ENCODE measurements around the gene SPACA6.

DNA sequence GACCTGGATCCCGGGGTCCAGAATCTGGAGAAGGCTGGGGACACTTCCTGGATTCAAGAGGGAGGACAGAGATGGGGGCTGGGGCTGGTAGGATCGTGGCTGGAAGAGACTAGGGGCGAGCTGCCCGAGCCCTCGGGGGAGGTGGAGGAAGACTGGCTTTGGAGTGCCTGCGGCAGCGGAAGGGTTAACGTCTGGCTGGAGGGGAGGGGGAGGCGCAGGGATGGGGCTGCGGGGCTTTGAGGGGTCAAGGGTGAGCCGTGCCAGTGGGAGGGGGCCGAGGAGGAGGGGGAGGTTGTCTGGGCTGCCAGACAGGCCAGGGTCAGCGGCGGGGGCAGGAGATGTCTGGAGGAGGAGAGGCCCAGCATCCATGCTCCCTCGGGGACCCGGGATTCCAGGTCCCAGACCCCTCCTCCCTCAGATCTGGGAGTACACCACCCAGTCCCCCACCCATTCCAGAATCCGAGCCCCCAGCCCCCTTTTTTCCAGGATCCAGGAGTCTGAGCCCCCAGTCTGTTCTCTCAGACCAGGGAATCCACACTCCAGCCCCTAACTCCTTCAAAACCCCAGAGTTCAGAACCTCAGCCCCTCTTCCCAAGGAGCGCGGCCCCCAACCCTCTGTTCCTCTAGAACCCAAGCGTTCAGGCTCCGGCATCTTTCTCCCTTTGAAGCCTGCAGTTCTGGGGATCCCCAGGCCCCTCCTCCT is 3.2 kb upstream of the SPACA6 start:
- TF ChIP-seq, protein P1, sequence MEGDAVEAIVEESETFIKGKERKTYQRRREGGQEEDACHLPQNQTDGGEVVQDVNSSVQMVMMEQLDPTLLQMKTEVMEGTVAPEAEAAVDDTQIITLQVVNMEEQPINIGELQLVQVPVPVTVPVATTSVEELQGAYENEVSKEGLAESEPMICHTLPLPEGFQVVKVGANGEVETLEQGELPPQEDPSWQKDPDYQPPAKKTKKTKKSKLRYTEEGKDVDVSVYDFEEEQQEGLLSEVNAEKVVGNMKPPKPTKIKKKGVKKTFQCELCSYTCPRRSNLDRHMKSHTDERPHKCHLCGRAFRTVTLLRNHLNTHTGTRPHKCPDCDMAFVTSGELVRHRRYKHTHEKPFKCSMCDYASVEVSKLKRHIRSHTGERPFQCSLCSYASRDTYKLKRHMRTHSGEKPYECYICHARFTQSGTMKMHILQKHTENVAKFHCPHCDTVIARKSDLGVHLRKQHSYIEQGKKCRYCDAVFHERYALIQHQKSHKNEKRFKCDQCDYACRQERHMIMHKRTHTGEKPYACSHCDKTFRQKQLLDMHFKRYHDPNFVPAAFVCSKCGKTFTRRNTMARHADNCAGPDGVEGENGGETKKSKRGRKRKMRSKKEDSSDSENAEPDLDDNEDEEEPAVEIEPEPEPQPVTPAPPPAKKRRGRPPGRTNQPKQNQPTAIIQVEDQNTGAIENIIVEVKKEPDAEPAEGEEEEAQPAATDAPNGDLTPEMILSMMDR (IDR thresholded peaks at IDR 0.05), result no peak
- TF ChIP-seq EP300 (IDR thresholded peaks at IDR 0.05) (no peak), POLR2A (IDR thresholded peaks at IDR 0.05) (no peak)
